SU-DHL-6 (cell line): Measurements from ENCODE around the gene RPTOR.

Source experiments
- H2AFZ ChIP-seq: fragments of 200-600 bp; sonication (generic); 2 replicates; pipeline ENCODE4 v1.6.1; 2014; ENCODE audit warnings: low read depth, mild to moderate bottlenecking, moderate library complexity, mixed read lengths, antibody characterized with exemption, low read length; ENCODE audit not compliant: severe bottlenecking
- H3F3A ChIP-seq: fragments of 200-600 bp; shearing (Covaris generic); 2 replicates; pipeline ENCODE4 v1.6.0; 2016; ENCODE audit warnings: antibody characterized with exemption, mild to moderate bottlenecking; ENCODE audit not compliant: insufficient read depth
- H3K27ac ChIP-seq: fragments of 200-600 bp; sonication (generic); 2 replicates; pipeline ENCODE4 v1.5.1; 2016; ENCODE audit warnings: low read depth, mild to moderate bottlenecking, low read length, moderate library complexity, mixed read lengths
- H3K27me3 ChIP-seq: fragments of 200-600 bp; sonication (generic), shearing (Covaris generic); 2 replicates; pipeline ENCODE4 v1.6.0; 2014; ENCODE audit warnings: mild to moderate bottlenecking, low read length
- H3K36me3 ChIP-seq: fragments of 200-600 bp; sonication (generic); 2 replicates; pipeline ENCODE4 v1.6.1; 2014; ENCODE audit warnings: mild to moderate bottlenecking, low read length, mixed read lengths
- H3K4me2 ChIP-seq: fragments of 300-600, 200-600 bp; shearing (Covaris generic), sonication (generic); 2 replicates; pipeline ENCODE4 v1.6.0; 2014; ENCODE audit warnings: low read length, low read depth, mild to moderate bottlenecking; ENCODE audit not compliant: poor library complexity, severe bottlenecking
- H3K4me3 ChIP-seq: fragments of 200-600 bp; sonication (generic); 2 replicates; pipeline ENCODE4 v1.5.1; 2014; ENCODE audit warnings: antibody characterized with exemption, low read length, mild to moderate bottlenecking, mixed read lengths; ENCODE audit not compliant: insufficient read depth, poor library complexity, severe bottlenecking
- H3K79me2 ChIP-seq: fragments of 200-600 bp; sonication (generic); 2 replicates; pipeline ENCODE4 v1.6.1; 2014; ENCODE audit warnings: mild to moderate bottlenecking, low read length, moderate library complexity; ENCODE audit not compliant: insufficient read depth
- H3K9ac ChIP-seq: fragments of 200-600 bp; sonication (generic); 2 replicates; pipeline ENCODE4 v1.7.0; 2014; ENCODE audit warnings: mild to moderate bottlenecking, low read length
- H3K9me2 ChIP-seq: fragments of 200-600 bp; sonication (generic); replicated peaks from 2 replicates; pipeline ENCODE4 v1.6.1; 2014; ENCODE audit warnings: low read length; ENCODE audit not compliant: insufficient read depth
- H3K9me3 ChIP-seq: fragments of 200-600 bp; sonication (generic); 2 replicates; pipeline ENCODE4 v1.6.1; 2014; ENCODE audit warnings: low read length, mixed read lengths; ENCODE audit not compliant: insufficient read depth
- H4K20me1 ChIP-seq: fragments of 200-600 bp; sonication (generic); 2 replicates; pipeline ENCODE4 v1.6.1; 2014; ENCODE audit warnings: low read depth, mild to moderate bottlenecking, antibody characterized with exemption, low read length, moderate library complexity, mixed read lengths
- EZH2phosphoT487 ChIP-seq: fragments of 200-600 bp; sonication (generic), shearing (Covaris generic); conservative IDR thresholded peaks from 2 replicates; pipeline ENCODE4 v1.6.1; 2018; ENCODE audit warnings: mild to moderate bottlenecking, antibody characterized with exemption, low read length, moderate library complexity, mixed read lengths
- TF ChIP-seq, protein P1 (sequence below): fragments of 200-600 bp; sonication (generic); IDR thresholded peaks from one replicate; pipeline ENCODE4 v1.5.1; 2017; ENCODE audit warnings: antibody characterized with exemption, mild to moderate bottlenecking, low read length, moderate library complexity; ENCODE audit not compliant: insufficient read depth, poor library complexity, severe bottlenecking

RPTOR gene

GRCh38 chr17:80621335-80621996, 76.8 kb downstream of the RPTOR start:
- H4K20me1 ChIP-seq, result no peaks in the 10 kb centered on the region
- no peak for TF ChIP-seq EZH2phosphoT487
- TF ChIP-seq, protein P1, sequence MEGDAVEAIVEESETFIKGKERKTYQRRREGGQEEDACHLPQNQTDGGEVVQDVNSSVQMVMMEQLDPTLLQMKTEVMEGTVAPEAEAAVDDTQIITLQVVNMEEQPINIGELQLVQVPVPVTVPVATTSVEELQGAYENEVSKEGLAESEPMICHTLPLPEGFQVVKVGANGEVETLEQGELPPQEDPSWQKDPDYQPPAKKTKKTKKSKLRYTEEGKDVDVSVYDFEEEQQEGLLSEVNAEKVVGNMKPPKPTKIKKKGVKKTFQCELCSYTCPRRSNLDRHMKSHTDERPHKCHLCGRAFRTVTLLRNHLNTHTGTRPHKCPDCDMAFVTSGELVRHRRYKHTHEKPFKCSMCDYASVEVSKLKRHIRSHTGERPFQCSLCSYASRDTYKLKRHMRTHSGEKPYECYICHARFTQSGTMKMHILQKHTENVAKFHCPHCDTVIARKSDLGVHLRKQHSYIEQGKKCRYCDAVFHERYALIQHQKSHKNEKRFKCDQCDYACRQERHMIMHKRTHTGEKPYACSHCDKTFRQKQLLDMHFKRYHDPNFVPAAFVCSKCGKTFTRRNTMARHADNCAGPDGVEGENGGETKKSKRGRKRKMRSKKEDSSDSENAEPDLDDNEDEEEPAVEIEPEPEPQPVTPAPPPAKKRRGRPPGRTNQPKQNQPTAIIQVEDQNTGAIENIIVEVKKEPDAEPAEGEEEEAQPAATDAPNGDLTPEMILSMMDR, result no peak

DNA sequence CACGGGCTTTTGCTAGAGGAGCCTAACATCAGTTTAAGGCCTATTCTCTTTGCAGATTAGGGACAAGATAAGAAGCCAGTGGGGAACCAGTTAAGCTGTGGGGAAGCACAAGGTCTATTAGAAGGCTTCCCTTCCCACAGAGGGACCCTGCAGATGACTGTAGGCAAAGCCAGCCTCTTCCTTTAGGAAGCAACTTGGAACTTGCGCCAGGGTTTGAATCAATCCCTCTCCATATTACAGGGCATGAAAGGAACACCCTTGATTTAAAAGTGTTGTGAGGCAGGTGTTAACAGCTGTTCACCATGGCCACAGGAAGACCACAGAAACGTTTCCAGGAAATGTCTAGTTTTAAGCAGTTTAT, 77.3 kb downstream of the RPTOR start:
- Histone ChIP-seq H3K27ac (no peak overlapping the region), H3K9ac (no peak overlapping the region), H4K20me1 (no peaks in the 10 kb centered on the region)

More at GRCh38 chr17:80621335-80621996, 76.8 kb downstream of the RPTOR start:
- no peaks in the 10 kb centered on the region for H3F3A ChIP-seq
- H3K9me2 ChIP-seq, result no peaks in the 10 kb centered on the region
- H3K4me3 ChIP-seq, result no peak overlapping the region
- H3K9ac ChIP-seq, result no peak overlapping the region
- no peaks in the 10 kb centered on the region for H3K9me3 ChIP-seq
- no peaks in the 10 kb centered on the region for H3K27me3 ChIP-seq
- no peak overlapping the region for H3K4me2 ChIP-seq
- no peak overlapping the region for H3K27ac ChIP-seq
- peaks cover 32% of the 10 kb centered on the region for H3K79me2 ChIP-seq
- H2AFZ ChIP-seq, result no peak overlapping the region
- H3K36me3 ChIP-seq, result no peaks in the 10 kb centered on the region

DNA sequence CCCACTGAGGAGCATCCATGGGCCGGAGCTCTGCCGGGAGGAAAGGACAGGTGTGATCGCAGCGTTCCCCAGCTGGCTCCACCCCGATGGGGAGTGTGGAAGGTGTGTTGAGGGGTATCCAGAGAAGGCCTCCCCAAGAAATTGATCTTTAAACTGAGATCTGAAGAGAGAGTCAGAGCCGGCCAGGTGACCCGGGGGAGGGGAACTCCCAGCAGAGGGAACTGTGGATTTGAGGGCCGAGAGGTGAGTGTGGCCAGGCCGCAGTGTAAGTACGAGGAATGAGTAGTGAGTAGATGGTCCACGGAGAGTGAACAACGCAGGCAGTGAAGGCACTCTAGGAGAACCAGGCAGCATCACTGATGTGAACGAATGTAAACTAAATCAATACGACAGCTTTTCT, 80.2 kb downstream of the RPTOR start:
- H3K9me3 ChIP-seq, result no peaks in the 10 kb centered on the region
- no peaks in the 10 kb centered on the region for H3K9me2 ChIP-seq
- H3K9ac ChIP-seq, result no peak overlapping the region
- no peak overlapping the region for H3K4me2 ChIP-seq
- no peaks in the 10 kb centered on the region for H3K36me3 ChIP-seq
- H3K4me3 ChIP-seq, result no peak overlapping the region
- H3K27me3 ChIP-seq, result no peaks in the 10 kb centered on the region
- no peak overlapping the region for H2AFZ ChIP-seq
- no peaks in the 10 kb centered on the region for H3F3A ChIP-seq
- TF ChIP-seq, protein P1, result no peak
- no peak for TF ChIP-seq EZH2phosphoT487
- no peak overlapping the region for H3K27ac ChIP-seq
- peaks cover 22% of the 10 kb centered on the region for H3K79me2 ChIP-seq
- H4K20me1 ChIP-seq, result no peaks in the 10 kb centered on the region

More for the DNA sequence above, 77.3 kb downstream of the RPTOR start:
- peaks cover 31% of the 10 kb centered on the region for H3K79me2 ChIP-seq
- no peaks in the 10 kb centered on the region for H3F3A ChIP-seq
- no peak overlapping the region for H3K4me3 ChIP-seq
- H2AFZ ChIP-seq, result no peak overlapping the region
- no peaks in the 10 kb centered on the region for H3K9me2 ChIP-seq
- TF ChIP-seq, protein P1, result no peak
- no peak for TF ChIP-seq EZH2phosphoT487
- H3K27me3 ChIP-seq, result no peaks in the 10 kb centered on the region
- no peaks in the 10 kb centered on the region for H3K36me3 ChIP-seq
- H3K4me2 ChIP-seq, result no peak overlapping the region
- no peaks in the 10 kb centered on the region for H3K9me3 ChIP-seq
